ENCODE data around the gene LEP. TPM values are rescaled to one million over a fixed set of nuclear protein-coding genes. Genes with fewer than 3 reads are reported as not detected.

The LEP gene
- total RNA-seq, 2 donors from 2014 or later, result 1.5 to 5.2 TPM

DNA sequence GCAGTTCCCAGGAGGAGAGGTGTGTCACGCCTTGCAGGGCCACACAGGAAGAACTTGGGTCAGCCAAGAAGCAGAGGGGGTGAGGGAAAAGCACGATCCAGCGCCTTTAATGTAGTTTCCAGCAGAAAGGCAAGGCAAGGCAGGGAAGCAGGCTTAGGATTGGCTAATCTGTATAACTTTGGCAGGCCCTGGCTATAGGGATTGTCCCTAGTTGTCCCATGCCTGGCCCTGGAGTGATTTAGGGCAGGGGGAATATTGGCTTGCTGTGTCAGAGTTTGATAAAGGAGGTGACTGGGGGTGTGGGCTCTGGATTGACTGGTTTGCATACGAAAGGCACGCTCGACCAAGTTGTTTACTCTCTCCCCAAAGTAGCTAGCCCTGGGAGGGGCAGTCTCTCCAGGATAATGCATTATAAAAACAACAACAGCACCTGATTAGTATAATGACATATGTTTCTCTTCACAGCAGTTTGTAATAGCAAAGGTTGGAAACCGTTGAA lies 58.1 kb downstream of the LEP start:
- intact Hi-C loops (cut with DNase I), result no loop called here
- no peak for DNase-seq (ENCODE audit: low spot score)

GRCh38 chr7:128302139-128302538 lies 61.1 kb downstream of the LEP start:
- intact Hi-C loops (cut with DNase I), result no loop called here
- no peak for DNase-seq (ENCODE audit: low spot score)

GRCh38 chr7:128303133-128303532 lies 62.1 kb downstream of the LEP start:
- intact Hi-C loops (cut with DNase I), result no loop called here
- DNase-seq (ENCODE audit: low spot score), result no peak

- DNase-seq (ENCODE audit: low spot score), result no peak
- intact Hi-C loops (cut with DNase I), result no loop called here
Measured at GRCh38 chr7:128303643-128304042, 62.6 kb downstream of the LEP start.

DNA sequence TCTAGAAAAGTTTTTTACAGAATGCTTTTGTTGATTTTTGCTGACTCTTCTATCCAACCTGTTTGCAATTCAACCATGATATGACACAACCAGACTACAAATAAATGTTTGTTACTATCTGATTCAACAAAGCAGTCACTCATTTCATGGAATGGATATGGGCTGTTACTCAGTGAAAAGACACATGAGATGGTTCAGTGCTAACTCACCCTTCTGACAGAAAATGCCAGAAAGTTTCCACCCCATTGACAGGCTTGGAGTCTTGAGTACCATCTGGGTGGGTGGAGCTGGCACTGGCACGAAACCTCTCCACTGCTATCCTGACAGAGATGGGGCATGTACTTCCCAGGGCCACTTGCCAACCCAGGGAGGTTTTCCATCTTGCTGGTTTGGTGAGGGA lies 63.1 kb downstream of the LEP start:
- intact Hi-C loops (cut with DNase I), result no loop called here
- DNase-seq (ENCODE audit: low spot score), result no peak

DNA sequence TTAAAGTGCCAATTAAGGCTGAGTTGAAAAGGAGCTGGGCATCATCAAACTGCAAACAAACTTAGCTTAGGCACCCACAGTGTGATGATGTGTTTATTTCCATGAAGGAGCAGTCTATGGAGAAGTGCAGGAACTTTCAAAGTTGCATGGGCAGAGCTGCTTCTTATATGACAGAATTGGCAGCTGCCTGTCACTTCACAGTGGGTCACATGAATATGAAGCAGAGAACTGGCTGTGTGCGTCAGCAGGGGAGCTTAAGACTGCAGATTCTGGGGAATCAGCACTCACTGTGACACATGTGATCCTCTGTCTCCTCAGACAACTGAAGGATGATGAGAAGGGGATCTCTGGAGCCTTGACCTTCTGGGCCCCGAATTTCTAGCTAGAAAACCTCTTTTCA lies 66.0 kb downstream of the LEP start:
- no peak for DNase-seq (ENCODE audit: low spot score)
- intact Hi-C loops (cut with DNase I), result no loop called here

Small RNA genes lying within 50 kb of the gene (microRNA-seq; reads per million reads assigned to microRNA genes)
- gene MIR129-1 (ENCODE audit: borderline microRNAs expressed in 2 of 2), result 0.26 to 0.32 reads per million in 2 donors

Other genes with a start within 250 kb of the LEP start
- gene LRRC4, start 209.8 kb upstream of the LEP start, total RNA-seq, result 1 to 10 TPM; 3.4 to 7.3 TPM
- gene RBM28, start 102.6 kb downstream of the LEP start, total RNA-seq, result 10 to 100 TPM; 32.9 to 33.9 TPM
- 1 to 10 TPM in 1 of 2 donors, under 1 TPM in 1; 0.43 to 1.2 TPM for gene PRRT4, start 120.4 kb downstream of the LEP start, total RNA-seq
- 10 to 100 TPM; 44.7 to 49.4 TPM for gene IMPDH1, start 168.7 kb downstream of the LEP start, total RNA-seq
- gene HILPDA, start 214.6 kb downstream of the LEP start, total RNA-seq, result 10 to 100 TPM; 12.8 to 18.1 TPM
- 10 to 100 TPM; 22.0 to 23.6 TPM for gene METTL2B, start 235.5 kb downstream of the LEP start, total RNA-seq

Data from posterior vena cava (tissue), 2 donors.